Stimulated activated CD4-positive, alpha-beta T cell treated with anti-CD3 and anti-CD28 coated beads, Interleukin-4, amount 100 ng/mL, for 24 hours (primary cell): ENCODE measurements around the gene CD81.

Source experiments
- DNase-seq: peaks from one replicate; pipeline ENCODE4 v3.0.0-alpha.2; 2020

Gene CD81

GRCh38 chr11:2441171-2441570 is 64.1 kb downstream of the CD81 start:
- DNase-seq: no peak

GRCh38 chr11:2442589-2442988 is 65.5 kb downstream of the CD81 start:
- no peak for DNase-seq

- DNase-seq: no peak
Observed at GRCh38 chr11:2443406-2443805, 66.3 kb downstream of the CD81 start.

- peak; percentile 78 for DNase-seq
Observed at GRCh38 chr11:2443881-2444820, 67.0 kb downstream of the CD81 start, which contains the start of gene TRPM5. Gene TRPM5 (minus strand): TSS chr11:2444514. CDS start chr11:2423036, 21,478 bp downstream.

- DNase-seq: no peak
Observed at GRCh38 chr11:2444821-2445745, 68.0 kb downstream of the CD81 start, which contains the start of gene KCNQ1. Gene KCNQ1 (plus strand): TSS chr11:2445008. CDS start chr11:2445099, 91 bp downstream.

GRCh38 chr11:2445746-2446551 is 68.8 kb downstream of the CD81 start:
- DNase-seq: no peak

- DNase-seq: no peak
Observed at GRCh38 chr11:2446590-2447252, 69.6 kb downstream of the CD81 start.
